HG03139 (cell line): ENCODE data around the gene CEP78.

ENCODE experiments used
- ATAC-seq: cut with Tn5 transposase; IDR thresholded peaks from one replicate; pipeline ENCODE4 v1.9.1; 2021; ENCODE audit not compliant: unreplicated experiment

CEP78 gene

DNA sequence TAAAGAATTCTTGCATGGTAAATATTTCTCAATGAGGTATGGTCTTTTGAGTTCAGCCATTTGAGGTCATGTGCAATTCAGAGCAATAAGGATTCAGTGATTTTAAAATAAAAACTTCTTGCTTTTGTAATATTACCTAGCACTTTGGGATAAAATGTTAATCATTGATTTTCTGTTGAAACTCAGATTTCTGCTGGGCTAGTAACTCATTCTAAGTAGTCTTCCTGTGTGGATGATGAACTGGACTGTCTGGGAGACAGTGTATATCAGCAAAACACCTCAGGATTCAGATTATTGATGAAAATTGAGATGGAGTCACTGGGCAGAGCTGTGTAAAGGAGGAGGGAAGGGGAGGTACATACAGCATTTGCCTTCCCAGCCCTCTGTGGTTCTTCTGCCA, 50.2 kb downstream of the CEP78 start:
- no peak for ATAC-seq

DNA sequence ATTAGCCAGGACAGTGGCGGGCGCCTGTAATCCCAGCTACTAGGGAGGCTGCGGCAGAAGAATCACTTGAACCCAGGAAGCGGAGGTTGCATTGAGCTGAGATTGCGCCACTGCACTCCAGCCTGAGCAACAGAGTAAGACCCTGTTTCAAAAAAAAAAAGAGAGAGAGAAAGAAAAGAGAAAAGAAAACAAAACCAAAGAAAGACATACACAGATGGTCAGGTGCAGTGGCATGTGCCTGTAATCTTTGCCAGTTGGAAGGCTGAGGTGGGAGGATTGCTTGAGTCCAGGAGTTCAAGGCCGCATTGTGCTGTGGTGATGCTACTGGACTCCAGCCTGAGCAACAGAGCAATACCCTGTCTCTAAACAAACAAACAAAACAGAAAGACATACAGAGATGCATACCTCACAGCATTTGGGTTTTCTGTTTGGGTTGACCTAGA, 51.1 kb downstream of the CEP78 start:
- ATAC-seq, result no peak

DNA sequence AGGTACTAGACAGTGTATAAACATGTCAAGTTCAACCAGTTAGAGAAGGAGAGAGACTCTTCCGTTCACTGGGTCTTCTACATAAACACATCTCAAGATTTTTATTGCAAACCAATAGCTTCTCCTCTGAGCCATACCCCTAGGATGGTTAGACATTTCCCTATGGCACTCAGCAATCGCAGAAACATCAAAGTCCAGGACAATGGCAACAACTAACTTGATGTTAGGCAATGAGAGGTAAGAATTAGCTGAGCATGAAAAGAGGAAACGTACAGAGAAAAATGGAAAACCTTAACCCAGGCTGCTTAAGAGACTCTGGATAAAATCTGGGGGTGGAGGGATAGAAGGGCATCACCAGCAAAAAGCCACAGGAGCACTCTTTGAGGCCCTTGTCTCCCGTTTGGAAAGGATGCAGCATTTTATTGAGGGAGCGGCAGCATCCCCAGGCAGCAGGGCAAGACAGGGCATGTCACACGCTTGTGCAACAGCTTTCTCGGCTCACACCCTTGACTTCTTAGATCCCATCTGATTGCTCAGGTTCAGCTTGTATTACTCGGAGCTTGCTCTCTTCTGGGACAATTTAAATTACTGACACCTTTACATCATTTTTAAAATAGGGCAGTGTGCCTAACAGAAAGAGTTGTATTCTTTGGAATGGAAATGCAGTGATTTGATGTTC, 52.5 kb downstream of the CEP78 start:
- ATAC-seq, result no peak

DNA sequence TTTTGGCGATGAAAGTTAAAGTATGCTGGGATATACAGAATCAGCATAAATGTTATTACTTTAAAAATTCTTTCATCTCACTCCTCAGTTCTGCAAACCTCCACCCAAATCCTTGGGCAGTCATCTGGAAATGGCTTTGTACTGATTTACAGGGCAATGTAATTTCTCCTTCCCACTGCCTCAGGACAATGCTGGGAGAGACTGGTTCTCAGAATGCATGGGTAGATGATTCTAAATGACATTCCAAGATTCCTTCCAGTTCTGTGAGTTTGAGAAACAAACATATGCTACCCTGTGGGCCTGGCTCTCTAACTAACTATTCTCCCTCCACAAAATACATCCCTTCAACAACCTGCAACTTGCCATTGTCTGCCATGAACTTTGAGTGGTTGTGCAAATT, 53.6 kb downstream of the CEP78 start:
- ATAC-seq, result no peak

DNA sequence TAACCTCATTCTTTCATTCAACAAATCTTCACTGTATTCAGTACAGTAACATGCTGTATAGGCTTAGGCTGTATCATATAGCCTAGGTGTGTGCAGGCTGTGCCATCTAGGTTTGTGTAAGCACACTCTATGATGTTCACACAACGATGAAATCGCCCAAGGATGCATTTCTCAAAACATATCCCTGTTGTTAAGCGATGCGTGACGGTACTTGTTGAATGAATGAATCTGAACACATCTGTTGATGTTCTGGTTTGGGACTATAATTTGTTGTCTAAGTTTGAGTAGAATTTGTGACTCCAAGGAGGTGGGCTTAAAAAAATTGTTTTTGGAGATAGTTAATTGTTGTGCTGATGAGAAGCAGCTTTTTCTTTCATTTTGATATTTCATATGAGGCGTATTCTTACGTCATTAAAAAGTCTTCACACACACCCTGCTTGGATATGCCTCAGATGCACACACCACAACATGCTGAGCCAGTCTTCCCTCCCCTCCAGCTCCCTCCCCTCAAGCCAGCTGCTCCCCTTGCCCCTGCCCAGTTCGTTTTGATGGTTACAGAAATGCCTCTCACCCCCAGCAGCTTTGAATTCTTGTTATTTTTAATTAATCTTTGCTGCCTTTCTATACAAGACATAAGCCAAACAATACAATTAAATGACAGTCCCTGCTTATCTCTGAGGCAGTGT, 55.5 kb downstream of the CEP78 start:
- ATAC-seq, result no peak

DNA sequence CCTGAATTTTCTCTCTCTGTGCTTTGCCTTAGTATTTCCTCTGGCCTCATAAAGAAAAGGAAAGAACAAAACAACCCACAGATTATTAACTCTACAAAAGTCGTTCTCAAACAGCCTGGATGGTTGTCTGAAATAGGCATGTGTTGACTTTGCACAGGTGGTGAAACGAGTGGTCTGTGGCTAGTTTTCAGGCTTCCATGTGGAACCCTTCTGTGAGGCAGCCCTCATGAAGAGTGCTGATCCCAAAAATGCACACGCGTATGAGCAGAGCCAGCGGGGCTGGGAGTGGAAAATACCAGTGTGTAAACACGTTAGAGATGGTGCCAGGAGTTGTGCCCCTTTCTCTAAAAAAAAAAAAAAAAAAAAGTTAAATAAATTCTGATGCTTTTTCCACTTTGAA, 56.2 kb downstream of the CEP78 start:
- ATAC-seq, result no peak

DNA sequence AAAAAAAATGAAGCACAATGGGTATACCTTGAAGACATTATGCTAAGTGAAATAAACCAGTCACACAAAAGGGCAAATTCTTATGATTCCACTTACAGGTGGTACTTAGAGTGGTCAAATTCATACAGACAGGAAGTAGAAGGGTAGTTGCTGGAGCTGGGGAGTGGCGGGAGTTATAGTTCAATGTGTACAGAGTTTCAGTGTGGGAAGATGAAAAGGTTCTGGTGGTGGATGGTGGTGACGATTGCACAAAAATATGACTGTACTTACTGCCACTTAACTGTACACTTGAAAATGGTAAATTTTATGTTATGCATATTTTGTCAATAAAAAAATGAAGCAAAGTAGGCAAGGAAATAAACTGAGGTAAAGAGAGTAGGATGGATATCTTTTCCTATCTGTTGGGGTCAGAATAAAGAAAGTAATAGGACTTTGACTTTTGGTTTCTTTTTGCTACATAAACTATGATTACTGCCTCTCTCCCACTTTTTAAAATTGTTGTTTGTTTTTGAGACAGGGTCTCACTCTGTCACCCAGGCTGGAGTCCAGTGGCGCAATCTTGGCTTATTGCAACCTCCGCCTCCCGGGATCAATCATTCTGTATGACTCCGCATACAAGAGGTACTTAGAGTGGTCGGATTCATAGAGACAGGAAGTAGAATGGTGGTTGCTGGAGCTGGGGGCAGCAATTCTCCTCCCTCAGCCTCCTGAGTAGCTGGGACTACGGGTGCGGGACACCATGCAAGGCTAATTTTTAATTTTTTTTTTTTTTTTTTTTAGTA, 57.0 kb downstream of the CEP78 start:
- no peak for ATAC-seq

DNA sequence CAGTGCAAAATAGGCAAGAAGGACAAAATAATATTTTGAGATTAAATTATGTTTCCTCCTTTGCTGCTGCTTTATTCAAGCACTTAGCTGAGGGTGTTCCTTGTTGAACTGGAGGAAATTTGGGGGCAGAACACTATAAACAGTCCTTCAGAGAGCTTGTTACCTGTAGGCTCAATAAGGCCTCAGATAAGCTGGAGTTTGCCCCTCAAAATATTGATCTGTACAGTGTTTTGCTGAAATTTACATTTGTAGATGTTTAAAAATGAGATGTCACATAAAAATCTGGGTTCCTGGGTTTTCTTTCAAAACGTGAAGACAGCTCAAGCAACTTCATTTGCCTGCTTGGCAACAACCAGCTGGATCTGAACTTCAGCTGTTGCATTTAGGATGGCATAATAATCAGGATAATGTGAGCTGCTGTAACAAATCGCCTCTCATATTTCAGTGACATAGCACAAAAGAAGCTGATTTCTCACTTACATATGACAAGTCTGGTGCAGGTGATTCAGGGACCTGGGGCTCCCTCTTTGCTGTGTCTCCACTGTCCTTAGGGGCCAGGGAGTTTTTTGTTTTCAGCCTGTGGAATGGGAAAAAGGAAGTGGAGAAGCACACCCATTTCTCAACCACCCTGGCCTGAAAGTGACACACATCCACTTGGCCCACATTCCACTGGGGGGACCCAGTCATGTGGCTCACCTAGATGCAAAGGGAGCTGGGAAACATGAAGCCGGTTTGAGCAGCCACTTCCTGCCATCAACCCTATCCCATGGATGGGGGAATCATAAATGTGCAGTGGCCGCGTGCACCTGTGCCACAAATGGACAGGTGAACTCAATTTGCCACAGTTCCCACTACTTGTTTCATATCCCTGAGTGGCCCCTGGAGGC, 58.7 kb downstream of the CEP78 start:
- ATAC-seq, result no peak

DNA sequence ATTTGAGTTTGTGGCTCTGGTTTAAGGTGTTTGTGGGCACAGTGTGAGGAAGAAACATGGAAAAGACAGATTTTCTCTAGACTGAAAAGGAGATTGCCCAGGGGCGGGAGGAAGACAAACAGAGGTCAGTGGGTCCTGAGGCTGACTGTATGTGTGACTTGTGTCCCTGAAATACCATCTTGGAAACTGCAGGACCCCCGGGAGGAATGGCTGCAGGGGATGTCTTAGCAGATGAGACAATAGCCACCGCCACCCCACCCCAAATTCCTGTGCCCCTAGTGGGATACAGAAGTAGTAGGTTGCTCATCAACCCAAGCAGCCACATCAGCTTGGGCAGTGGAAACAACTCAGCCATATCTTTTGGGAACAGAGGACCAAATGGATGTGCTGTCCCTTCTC, 59.3 kb downstream of the CEP78 start:
- ATAC-seq, result no peak

DNA sequence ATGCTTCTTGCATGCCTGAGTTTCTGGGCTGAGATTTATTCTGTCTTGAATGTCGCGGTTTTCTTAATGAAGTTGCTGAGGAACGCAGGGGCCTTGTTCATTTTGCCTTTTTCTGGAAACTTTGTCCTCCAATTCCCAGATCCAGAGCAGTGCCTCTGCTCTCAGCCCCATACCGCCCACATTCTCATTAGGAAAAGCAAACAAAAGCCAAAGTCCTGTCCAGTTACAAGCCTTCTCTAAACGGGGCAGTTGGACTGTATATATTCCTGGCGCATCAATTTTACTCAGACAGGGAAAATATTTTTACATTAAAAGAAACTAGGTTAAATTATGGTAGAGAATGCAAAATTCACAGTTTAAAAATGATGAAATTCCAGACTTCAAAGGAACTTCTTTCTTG, 59.9 kb downstream of the CEP78 start:
- no peak for ATAC-seq

DNA sequence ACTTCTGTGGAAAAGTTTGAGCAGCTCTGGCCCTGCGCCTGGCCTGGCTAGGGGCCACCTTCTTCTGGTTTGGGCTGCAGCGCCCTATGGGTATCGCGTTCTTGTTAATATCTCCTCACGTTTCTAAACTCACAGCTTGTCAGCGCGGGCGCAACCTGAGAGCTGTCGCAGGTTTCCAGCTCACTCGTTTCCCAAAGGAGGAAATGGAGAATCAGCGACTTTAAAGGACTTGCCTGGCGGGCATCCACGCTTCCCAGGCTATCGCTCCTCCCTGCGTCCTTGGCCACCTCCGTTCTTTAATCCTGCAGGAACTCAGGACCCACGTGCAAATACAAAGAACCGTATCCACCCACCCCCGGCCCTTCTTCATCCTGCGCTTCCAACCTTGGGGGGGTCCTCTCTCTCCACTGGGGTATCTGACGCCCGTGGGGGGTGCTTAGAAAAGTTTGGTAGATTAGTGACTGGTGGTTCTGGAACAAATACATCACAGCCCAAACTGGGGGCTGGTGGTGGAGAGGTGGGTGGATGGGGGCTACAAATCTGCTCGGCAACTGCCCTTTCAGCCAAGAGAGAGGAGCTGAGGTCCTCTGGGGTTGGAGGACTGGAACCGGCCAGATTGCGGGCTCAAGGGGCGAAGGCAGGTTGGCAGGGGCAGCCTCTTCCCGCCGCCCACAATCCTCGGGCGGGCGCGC, 60.5 kb downstream of the CEP78 start:
- no peak for ATAC-seq

DNA sequence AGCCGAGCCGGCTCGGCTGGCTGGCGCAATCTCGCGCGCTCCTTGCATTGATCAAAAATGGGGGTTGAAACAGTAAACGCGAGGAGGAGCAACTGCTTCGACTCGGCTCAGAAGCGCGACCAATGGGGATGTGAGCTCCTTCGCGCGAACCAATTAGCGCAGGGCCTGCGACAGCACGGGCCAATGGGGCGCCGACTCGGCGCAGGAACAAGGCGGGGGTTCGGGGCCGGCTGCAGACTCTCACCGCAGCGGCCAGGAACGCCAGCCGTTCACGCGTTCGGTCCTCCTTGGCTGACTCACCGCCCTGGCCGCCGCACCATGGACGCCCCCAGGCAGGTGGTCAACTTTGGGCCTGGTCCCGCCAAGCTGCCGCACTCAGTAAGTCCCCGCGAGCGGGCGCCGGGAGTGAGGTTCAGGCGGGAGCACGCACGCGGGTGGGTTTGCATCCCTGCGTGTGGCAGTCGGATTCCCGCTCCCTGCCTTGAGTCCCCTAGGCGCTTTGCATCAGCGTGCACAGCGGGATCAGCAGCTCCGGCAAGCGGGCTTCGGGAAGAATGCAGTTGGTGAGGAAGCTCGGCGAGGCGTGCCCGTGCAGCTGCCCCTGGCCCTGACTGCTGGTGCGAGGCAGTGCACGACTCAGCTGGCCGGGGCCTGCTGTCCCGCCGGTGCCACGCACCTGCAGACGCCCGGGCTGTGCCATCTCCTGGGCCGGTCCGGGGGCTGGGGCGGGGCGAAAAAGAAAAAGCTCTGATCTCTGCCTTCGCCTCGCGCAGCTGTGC, 61.2 kb downstream of the CEP78 start, which contains the start of gene PSAT1:
Gene PSAT1, plus strand, starts transcription at position 233 of the 779 bp plus-strand sequence. Its CDS starts 86 bp downstream, at position 319.
- ATAC-seq, result peak; percentile 96

DNA sequence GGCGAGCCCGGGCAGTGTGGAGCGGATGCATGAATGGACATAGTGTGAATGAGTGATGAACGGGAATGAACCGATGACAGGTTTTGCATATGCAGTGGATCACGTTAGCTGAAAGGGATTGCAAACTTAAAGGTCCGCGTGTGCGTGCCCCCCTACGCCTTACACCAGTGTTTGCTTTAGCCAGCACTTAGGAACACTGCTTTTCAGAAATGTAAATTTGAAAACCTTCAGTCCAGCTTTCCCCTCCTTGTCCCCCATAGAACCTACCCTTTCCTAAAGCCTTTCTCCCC, 61.7 kb downstream of the CEP78 start:
- ATAC-seq, result peak; percentile 55

DNA sequence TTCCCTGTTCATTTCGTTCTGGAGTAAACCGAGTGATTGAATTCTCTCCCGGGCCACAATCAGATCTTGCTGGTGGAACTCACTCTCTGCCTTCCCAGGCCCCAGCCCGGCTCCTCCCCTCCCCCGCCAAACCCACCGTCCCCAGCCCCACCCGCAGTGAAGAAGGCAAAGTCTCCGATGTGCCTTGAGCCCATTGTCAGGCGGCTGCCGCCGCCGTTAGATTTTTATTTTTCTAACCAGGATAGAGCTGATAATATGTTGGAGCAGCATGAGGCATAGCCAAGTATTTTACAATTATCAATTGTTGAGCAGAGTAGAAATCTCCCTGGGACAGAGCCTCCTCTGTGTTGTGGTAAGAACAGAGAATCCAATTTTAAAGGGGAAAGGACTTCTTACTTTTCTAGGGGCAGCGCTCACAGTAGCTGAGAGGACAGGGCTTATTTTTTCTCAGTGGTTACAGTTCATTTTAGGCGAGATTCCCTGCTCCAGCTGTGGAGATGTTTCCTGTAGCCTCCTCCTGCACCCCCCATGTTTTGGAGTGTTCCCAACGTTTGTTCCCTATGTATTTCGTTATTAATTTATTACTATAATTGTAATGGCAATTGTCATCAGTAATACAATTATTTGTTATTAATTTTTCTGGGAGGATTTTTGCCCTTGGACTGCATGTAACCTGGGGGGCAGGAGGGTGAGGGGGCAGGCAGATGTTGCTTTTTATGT, 62.3 kb downstream of the CEP78 start:
- ATAC-seq, result no peak

DNA sequence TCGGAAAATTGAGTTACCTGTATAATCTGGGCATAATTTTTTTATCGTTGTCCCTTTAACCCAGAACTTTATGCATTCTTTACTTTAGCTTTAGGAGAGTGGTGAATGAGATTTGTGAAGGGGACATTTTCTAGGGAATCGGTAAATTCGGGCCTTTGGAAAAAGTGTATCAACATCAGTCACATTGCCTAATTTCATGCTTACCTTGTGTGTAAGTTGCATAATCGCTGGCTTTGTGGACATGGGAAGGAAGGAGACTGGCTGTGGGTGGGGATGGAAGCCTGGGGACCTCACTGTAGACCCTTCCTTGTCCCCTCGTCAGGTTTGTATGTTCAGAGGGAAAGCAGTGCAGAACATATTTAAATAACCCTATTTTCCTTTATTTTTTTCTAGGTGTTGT, 64.3 kb downstream of the CEP78 start:
- ATAC-seq, result no peak

DNA sequence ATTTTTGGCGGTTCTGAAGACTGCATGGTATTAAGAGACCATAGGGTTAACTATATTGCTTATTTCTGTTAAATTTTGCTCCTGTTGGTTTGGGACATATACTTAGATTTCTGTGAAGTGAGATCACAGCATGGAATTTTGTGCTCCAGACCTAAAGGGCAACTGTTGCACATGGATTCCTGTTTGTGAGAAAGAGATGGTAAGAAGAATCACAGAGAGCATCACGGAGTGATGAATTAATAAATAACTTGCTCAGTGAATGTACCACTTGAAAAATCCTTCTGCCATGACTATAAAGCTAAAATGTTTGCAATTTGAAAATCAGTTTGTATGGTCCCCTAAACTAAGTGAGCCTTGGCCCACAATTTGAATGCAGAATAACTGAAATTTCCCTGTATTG, 65.6 kb downstream of the CEP78 start:
- no peak for ATAC-seq

DNA sequence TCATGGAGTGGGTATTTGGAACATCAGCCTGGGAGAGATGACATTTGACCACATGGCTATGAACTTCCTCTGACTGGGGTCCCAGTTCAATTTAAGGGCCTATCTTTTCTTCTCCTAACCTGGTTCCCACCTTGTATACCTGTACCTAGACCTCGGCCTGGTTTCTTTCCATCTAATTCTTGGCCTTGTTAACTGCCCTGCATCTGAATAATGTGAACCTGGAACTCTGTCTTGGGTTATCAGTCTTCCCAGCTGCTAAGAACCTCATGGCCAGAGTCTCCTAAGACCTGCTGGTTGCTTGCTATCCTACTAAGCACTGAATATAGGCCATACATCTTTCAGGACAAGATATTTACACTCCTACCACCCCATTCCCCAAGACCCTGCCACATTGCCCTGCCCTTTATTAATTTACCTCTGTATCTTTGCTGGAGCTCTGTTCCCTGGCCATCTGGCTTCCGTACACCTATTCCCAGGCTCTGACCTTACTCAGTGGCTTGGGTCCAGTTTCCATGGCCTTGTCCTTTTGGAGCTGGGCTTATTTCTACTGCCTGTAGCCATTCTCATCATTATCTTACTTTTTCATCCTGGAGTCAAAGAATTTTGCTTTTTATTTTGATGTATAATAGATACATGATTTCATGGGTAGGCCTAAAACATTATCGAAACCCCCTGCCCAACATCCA, 67.6 kb downstream of the CEP78 start:
- ATAC-seq, result no peak

DNA sequence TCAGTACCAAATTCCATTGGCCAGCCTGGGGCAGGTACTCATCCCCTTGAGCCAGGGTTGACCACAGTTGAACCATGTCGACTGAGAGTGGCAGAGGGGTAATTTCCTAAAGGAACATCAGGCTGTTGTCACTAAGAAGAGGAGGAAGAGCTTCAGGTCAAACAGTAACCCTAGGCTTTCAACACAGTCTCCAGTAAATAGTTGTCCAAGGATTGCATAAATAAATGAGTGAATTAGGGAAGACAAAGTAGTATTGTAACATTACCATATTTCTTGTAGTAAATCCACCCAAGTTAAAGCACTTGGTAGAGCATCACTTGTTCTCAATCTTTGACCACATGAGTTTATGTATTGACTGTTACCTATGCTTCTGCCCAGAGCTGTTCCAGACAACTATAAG, 68.5 kb downstream of the CEP78 start:
- ATAC-seq, result no peak
